ENCODE results near the gene TAGLN. TPM values are rescaled to one million over a fixed set of nuclear protein-coding genes. Genes with fewer than 3 reads are reported as not detected.
A peak's percentile ranks its signal among the peaks of the same experiment; 100 is the strongest.

The TAGLN gene
- total and polyA plus RNA-seq, 2 donors (not counting 1 experiment from before 2014, with no cell fraction given): 17.9 to 51.8 TPM

GRCh38 chr11:117195258-117195657 lies 3.9 kb upstream of the TAGLN start:
- Histone ChIP-seq H3K9me3 (ENCODE audit: control extremely low read depth in 1 of 3, control insufficient read depth in 2 of 3, insufficient read depth in 1 of 3, low read length in 2 of 3) (no peaks in the 10 kb centered on the region), H3K9ac (ENCODE audit: low read length) (no peak overlapping the region), H3K4me3 (ENCODE audit: control extremely low read depth in 1 of 5, extremely low read depth in 1 of 5, insufficient read depth in 1 of 5, low read depth in 2 of 5, low read length in 4 of 5) (no peak overlapping the region), H3K4me2 (replicated peaks; ENCODE audit: low read depth, low read length, poor library complexity, severe bottlenecking) (no peak overlapping the region), H3K4me1 (ENCODE audit: control insufficient read depth in 2 of 2, insufficient read depth in 2 of 2, low read length in 2 of 2) (peaks cover 5 to 35% of the 10 kb centered on the region in 2 donors), H3K36me3 (replicated peaks in 1 of 2; ENCODE audit: control extremely low read depth in 1 of 2, control insufficient read depth in 1 of 2, extremely low read depth in 1 of 2, insufficient read depth in 2 of 2, low read length in 1 of 2) (peaks cover 0 to 81% of the 10 kb centered on the region in 2 experiments), H3K27ac (ENCODE audit: low read length in 2 of 2) (no peak overlapping the region), H3K79me2 (ENCODE audit: control insufficient read depth, insufficient read depth, low read length) (peaks cover 15% of the 10 kb centered on the region), H2AFZ (ENCODE audit: insufficient read depth, low read depth, low read length, poor library complexity, severe bottlenecking) (no peak overlapping the region), H4K20me1 (ENCODE audit: control insufficient read depth, insufficient read depth, low read length, poor library complexity, severe bottlenecking) (peaks cover 11% of the 10 kb centered on the region), H3K27me3 (replicated peaks in 1 of 4; ENCODE audit: control extremely low read depth in 1 of 4, control insufficient read depth in 3 of 4, insufficient read depth in 4 of 4, low read length in 3 of 4) (no peaks in the 10 kb centered on the region)
- CTCF ChIA-PET: interaction anchor here (0.6 to 3.6 kb wide), 5 partner anchors 9 to 32 kb away, joined by 3 to 26 read pairs (median 5); no protein-coding TSS in a partner anchor
- H3K27ac Mint-ChIP-seq: peak overlapping the region; percentile 50
- POLR2A ChIA-PET: interaction anchor here (0.7 kb wide), 1 partner anchor 1140 kb away, joined by 7 read pairs; no protein-coding TSS in a partner anchor
- H3K4me3 Mint-ChIP-seq: no peak overlapping the region
- ATAC-seq (ENCODE audit: low read depth) (no peak), DNase-seq (no peak)
- 94% methylated on average over 4 of the region's 4 CpGs for WGBS (ENCODE audit: insufficient coverage)
- peaks cover 39% of the 10 kb centered on the region for H3K4me1 Mint-ChIP-seq
- no peaks in the 10 kb centered on the region for H3K27me3 Mint-ChIP-seq
- H3K9me3 Mint-ChIP-seq (ENCODE audit: insufficient read depth): no peaks in the 10 kb centered on the region
- no peak for TF ChIP-seq CTCF (IDR thresholded peaks at IDR 0.05)
- no peak for TF ChIP-seq EZH2 (IDR thresholded peaks at IDR 0.05; ENCODE audit: borderline replicate concordance, insufficient read depth, low read depth, low read length, poor library complexity, severe bottlenecking)
- intact Hi-C loops (cut with micrococcal nuclease): no loop called here

GRCh38 chr11:117195761-117196160 lies 3.4 kb upstream of the TAGLN start:
- Mint-ChIP-seq H3K27me3 (no peaks in the 10 kb centered on the region), H3K27ac (peak overlapping the region; percentile 65), H3K4me3 (no peak overlapping the region), H3K9me3 (ENCODE audit: insufficient read depth) (no peaks in the 10 kb centered on the region), H3K4me1 (peaks cover 37% of the 10 kb centered on the region)
- 85% methylated on average over 19 of the region's 19 CpGs for WGBS (ENCODE audit: insufficient coverage)
- TF ChIP-seq EZH2 (IDR thresholded peaks at IDR 0.05; ENCODE audit: borderline replicate concordance, insufficient read depth, low read depth, low read length, poor library complexity, severe bottlenecking): no peak
- no peak for TF ChIP-seq CTCF (IDR thresholded peaks at IDR 0.05)
- Histone ChIP-seq H2AFZ (ENCODE audit: insufficient read depth, low read depth, low read length, poor library complexity, severe bottlenecking) (no peak overlapping the region), H3K36me3 (replicated peaks in 1 of 2; ENCODE audit: control extremely low read depth in 1 of 2, control insufficient read depth in 1 of 2, extremely low read depth in 1 of 2, insufficient read depth in 2 of 2, low read length in 1 of 2) (peaks cover 0 to 80% of the 10 kb centered on the region in 2 experiments), H3K9me3 (ENCODE audit: control extremely low read depth in 1 of 3, control insufficient read depth in 2 of 3, insufficient read depth in 1 of 3, low read length in 2 of 3) (no peaks in the 10 kb centered on the region), H3K4me3 (ENCODE audit: control extremely low read depth in 1 of 5, extremely low read depth in 1 of 5, insufficient read depth in 1 of 5, low read depth in 2 of 5, low read length in 4 of 5) (no peak overlapping the region), H4K20me1 (ENCODE audit: control insufficient read depth, insufficient read depth, low read length, poor library complexity, severe bottlenecking) (peaks cover 11% of the 10 kb centered on the region), H3K9ac (ENCODE audit: low read length) (no peak overlapping the region), H3K4me2 (replicated peaks; ENCODE audit: low read depth, low read length, poor library complexity, severe bottlenecking) (no peak overlapping the region), H3K4me1 (ENCODE audit: control insufficient read depth in 2 of 2, insufficient read depth in 2 of 2, low read length in 2 of 2) (peaks cover 2 to 35% of the 10 kb centered on the region in 2 donors), H3K27me3 (replicated peaks in 1 of 4; ENCODE audit: control extremely low read depth in 1 of 4, control insufficient read depth in 3 of 4, insufficient read depth in 4 of 4, low read length in 3 of 4) (no peaks in the 10 kb centered on the region), H3K79me2 (ENCODE audit: control insufficient read depth, insufficient read depth, low read length) (peaks cover 10% of the 10 kb centered on the region), H3K27ac (ENCODE audit: low read length in 2 of 2) (no peak overlapping the region)
- ChIA-PET CTCF (interaction anchor here (3.6 kb wide), 1 partner anchor 14 kb away, joined by 26 read pairs; no protein-coding TSS in a partner anchor), POLR2A (no interaction called here)
- no peak for DNase-seq
- ATAC-seq (ENCODE audit: low read depth): no peak
- intact Hi-C loops (cut with micrococcal nuclease): no loop called here

All from B cell (primary cell).